PC-3 (cell line): ENCODE results near the gene SCN2B. TPM values are rescaled to one million over a fixed set of nuclear protein-coding genes. Genes with fewer than 3 reads are reported as not detected.

ENCODE experiments used
- ATAC-seq: fragments of 200-7000 bp; cut with Tn5 transposase; 2 replicates; pipeline ENCODE4 v1.9.1; 2020; ENCODE audit warnings: mild to moderate bottlenecking, moderate library complexity
- BruUV-seq: library from RNA; stranded (reverse); fragments of 400-500 nt; replicated peaks from 2 replicates; lab custom pipeline; 2021; lab: Mats Ljungman, UMichigan
- CTCF ChIA-PET: fragments of 300-600 bp; sonication (Branson Sonifier 250); formaldehyde crosslinking; loops from one replicate; lab custom pipeline; 2022; ENCODE audit warnings: antibody characterized with exemption; lab: Charles Lee
- POLR2A ChIA-PET: fragments of 300-600 bp; sonication (Branson Sonifier 250); formaldehyde crosslinking; loops from one replicate; lab custom pipeline; 2022; ENCODE audit warnings: antibody characterized with exemption; ENCODE audit not compliant: unreplicated experiment; lab: Charles Lee
- DNase-seq: peaks from one replicate; pipeline ENCODE4 v3.0.0-alpha.2; 2015
- H2AFZ ChIP-seq: fragments of 300-600 bp; sonication (generic); 2 replicates; pipeline ENCODE4 v1.6.0; 2016; ENCODE audit warnings: antibody characterized with exemption, low read length
- H3F3A ChIP-seq: fragments of 300-600 bp; sonication (generic); one replicate; pipeline ENCODE4 v1.6.0; 2017; ENCODE audit warnings: antibody characterized with exemption, low read length, control low read depth, mild to moderate bottlenecking; ENCODE audit not compliant: unreplicated experiment
- H3K27ac ChIP-seq: fragments of 300-600 bp; sonication (generic); 2 replicates; pipeline ENCODE4 v1.5.1; 2016; ENCODE audit warnings: mild to moderate bottlenecking, low read length
- H3K27me3 ChIP-seq: fragments of 300-600 bp; sonication (generic); 2 replicates; pipeline ENCODE4 v1.6.1; 2016; ENCODE audit warnings: low read length, mixed read lengths
- H3K36me3 ChIP-seq: fragments of 300-600 bp; sonication (generic); 2 replicates; pipeline ENCODE4 v1.6.1; 2016; ENCODE audit warnings: low read depth, mixed run types, low read length, mixed read lengths
- H3K4me1 ChIP-seq: fragments of 300-600 bp; sonication (generic); 2 replicates; pipeline ENCODE4 v1.5.1; 2016; ENCODE audit warnings: low read length; ENCODE audit not compliant: insufficient read depth
- H3K4me2 ChIP-seq: fragments of 300-600 bp; sonication (generic); 2 replicates; pipeline ENCODE4 v1.6.0; 2016; ENCODE audit warnings: low read length
- H3K4me3 ChIP-seq: fragments of 300-600 bp; sonication (generic); 2 replicates; pipeline ENCODE4 v1.5.1; 2016; ENCODE audit warnings: mild to moderate bottlenecking, low read length, mixed read lengths
- H3K79me2 ChIP-seq: fragments of 300-600 bp; sonication (generic); 2 replicates; pipeline ENCODE4 v1.6.1; 2017; ENCODE audit warnings: low read length, mixed read lengths
- H3K9ac ChIP-seq: fragments of 300-600 bp; sonication (generic); 2 replicates; pipeline ENCODE4 v1.6.0; 2016; ENCODE audit warnings: mild to moderate bottlenecking, low read length
- H3K9me2 ChIP-seq: fragments of 300-600 bp; sonication (generic); replicated peaks from 2 replicates; pipeline ENCODE4 v1.6.1; 2016; ENCODE audit warnings: mixed run types, low read length, mixed read lengths
- H3K9me3 ChIP-seq: fragments of 300-600 bp; sonication (generic); 2 replicates; pipeline ENCODE4 v1.6.1; 2016; ENCODE audit warnings: low read length, mixed read lengths
- H4K20me1 ChIP-seq: fragments of 300-600 bp; sonication (generic); 2 replicates; pipeline ENCODE4 v1.6.1; 2016; ENCODE audit warnings: low read length, mixed read lengths
- CTCF ChIP-seq: fragments of 300-600 bp; sonication (generic); conservative IDR thresholded peaks from 2 replicates; pipeline ENCODE4 v1.5.1; 2017; ENCODE audit warnings: antibody characterized with exemption, low read depth, mild to moderate bottlenecking, low read length
- EZH2 ChIP-seq: fragments of 300-600 bp; sonication (generic); IDR thresholded peaks from one replicate; pipeline ENCODE4 v1.6.1; 2017; ENCODE audit warnings: antibody characterized with exemption, mild to moderate bottlenecking, low read length; ENCODE audit not compliant: unreplicated experiment
- EZH2phosphoT487 ChIP-seq: fragments of 300-600 bp; sonication (generic); IDR thresholded peaks from 2 replicates; pipeline ENCODE4 v1.6.1; 2018; ENCODE audit warnings: mild to moderate bottlenecking, antibody characterized with exemption, low read length, borderline replicate concordance
- intact Hi-C: fragments of 100-400 bp; cut with micrococcal nuclease; formaldehyde crosslinking; loops from 2 replicates; pipeline ENCODE4 v1.9.0; 2023
- total RNA-seq: library from RNA; depleted of rRNA; stranded (reverse); fragments of >200 nt; gene quantifications from 2 replicates; pipeline ENCODE4 v1.2.3, GENCODE V29; 2014

SCN2B gene
- total RNA-seq, 1 experiment from 2014 or later = not detected

- H4K20me1 ChIP-seq = no peaks in the 10 kb centered on the region
- H3K9me2 ChIP-seq = no peaks in the 10 kb centered on the region
- H3K4me3 ChIP-seq = no peak overlapping the region
- H3K4me2 ChIP-seq = no peak overlapping the region
- no TSS peak for BruUV-seq
- no peak for DNase-seq
- CTCF ChIA-PET = no interaction called here
- no peak overlapping the region for H2AFZ ChIP-seq
- no peak for TF ChIP-seq EZH2phosphoT487
- no peak for TF ChIP-seq CTCF
- no peak for TF ChIP-seq EZH2
- no peaks in the 10 kb centered on the region for H3K4me1 ChIP-seq
- H3F3A ChIP-seq = no peaks in the 10 kb centered on the region
- H3K36me3 ChIP-seq = no peaks in the 10 kb centered on the region
- no peaks in the 10 kb centered on the region for H3K79me2 ChIP-seq
- POLR2A ChIA-PET = no interaction called here
- intact Hi-C loops = no loop called here
- no peak for ATAC-seq
- no peak overlapping the region for H3K27ac ChIP-seq
- H3K9ac ChIP-seq = no peak overlapping the region
- peaks cover 67% of the 10 kb centered on the region for H3K27me3 ChIP-seq
- H3K9me3 ChIP-seq = no peaks in the 10 kb centered on the region
Observed at GRCh38 chr11:118124929-118125535, 51.4 kb downstream of the SCN2B start.

GRCh38 chr11:118120793-118121192 is 55.6 kb downstream of the SCN2B start:
- ChIA-PET POLR2A (no interaction called here), CTCF (no interaction called here)
- Histone ChIP-seq H4K20me1 (no peaks in the 10 kb centered on the region), H2AFZ (no peak overlapping the region), H3K36me3 (no peaks in the 10 kb centered on the region), H3K79me2 (no peaks in the 10 kb centered on the region), H3K9me3 (no peaks in the 10 kb centered on the region), H3K27ac (no peak overlapping the region), H3K4me1 (no peaks in the 10 kb centered on the region), H3K4me3 (no peak overlapping the region), H3F3A (no peaks in the 10 kb centered on the region), H3K9me2 (no peaks in the 10 kb centered on the region), H3K4me2 (no peak overlapping the region), H3K27me3 (peaks cover 80% of the 10 kb centered on the region), H3K9ac (no peak overlapping the region)
- TF ChIP-seq EZH2 (no peak), CTCF (no peak), EZH2phosphoT487 (no peak)
- no peak for DNase-seq
- ATAC-seq = no peak
- intact Hi-C loops = no loop called here
- BruUV-seq = no TSS peak

GRCh38 chr11:118117790-118118601 is 58.4 kb downstream of the SCN2B start:
- Histone ChIP-seq H3K27ac (no peak overlapping the region), H3K9ac (no peak overlapping the region), H3K9me3 (no peaks in the 10 kb centered on the region), H3K36me3 (no peaks in the 10 kb centered on the region), H3K79me2 (no peaks in the 10 kb centered on the region), H3K9me2 (no peaks in the 10 kb centered on the region), H3K4me3 (no peak overlapping the region), H3K4me1 (no peaks in the 10 kb centered on the region), H3F3A (no peaks in the 10 kb centered on the region), H3K4me2 (no peak overlapping the region), H2AFZ (no peak overlapping the region), H4K20me1 (no peaks in the 10 kb centered on the region), H3K27me3 (peaks cover 78% of the 10 kb centered on the region)
- intact Hi-C loops = no loop called here
- no peak for ATAC-seq
- TF ChIP-seq EZH2phosphoT487 (no peak), CTCF (no peak), EZH2 (no peak)
- POLR2A ChIA-PET = no interaction called here
- BruUV-seq = no TSS peak
- DNase-seq = no peak
- CTCF ChIA-PET = interaction anchor here (0.6 kb wide), 1 partner anchor 298 kb away, joined by 3 read pairs; no protein-coding TSS in a partner anchor
